Placental epithelial cell (primary cell): ENCODE measurements around the gene PPRC1. TPM values are rescaled to one million over a fixed set of nuclear protein-coding genes. Genes with fewer than 3 reads are reported as not detected.

Experiments
- small RNA-seq: library from RNA; depleted of rRNA; stranded (forward); fragments of <200 nt; gene quantifications from one replicate; pipeline ENCODE3, GENCODE V24; 2012
- total RNA-seq: library from RNA; depleted of rRNA; stranded (reverse); fragments of >200 nt; gene quantifications from 2 replicates; pipeline ENCODE4 v1.2.3, GENCODE V29; 2012

PPRC1 gene, protein sequence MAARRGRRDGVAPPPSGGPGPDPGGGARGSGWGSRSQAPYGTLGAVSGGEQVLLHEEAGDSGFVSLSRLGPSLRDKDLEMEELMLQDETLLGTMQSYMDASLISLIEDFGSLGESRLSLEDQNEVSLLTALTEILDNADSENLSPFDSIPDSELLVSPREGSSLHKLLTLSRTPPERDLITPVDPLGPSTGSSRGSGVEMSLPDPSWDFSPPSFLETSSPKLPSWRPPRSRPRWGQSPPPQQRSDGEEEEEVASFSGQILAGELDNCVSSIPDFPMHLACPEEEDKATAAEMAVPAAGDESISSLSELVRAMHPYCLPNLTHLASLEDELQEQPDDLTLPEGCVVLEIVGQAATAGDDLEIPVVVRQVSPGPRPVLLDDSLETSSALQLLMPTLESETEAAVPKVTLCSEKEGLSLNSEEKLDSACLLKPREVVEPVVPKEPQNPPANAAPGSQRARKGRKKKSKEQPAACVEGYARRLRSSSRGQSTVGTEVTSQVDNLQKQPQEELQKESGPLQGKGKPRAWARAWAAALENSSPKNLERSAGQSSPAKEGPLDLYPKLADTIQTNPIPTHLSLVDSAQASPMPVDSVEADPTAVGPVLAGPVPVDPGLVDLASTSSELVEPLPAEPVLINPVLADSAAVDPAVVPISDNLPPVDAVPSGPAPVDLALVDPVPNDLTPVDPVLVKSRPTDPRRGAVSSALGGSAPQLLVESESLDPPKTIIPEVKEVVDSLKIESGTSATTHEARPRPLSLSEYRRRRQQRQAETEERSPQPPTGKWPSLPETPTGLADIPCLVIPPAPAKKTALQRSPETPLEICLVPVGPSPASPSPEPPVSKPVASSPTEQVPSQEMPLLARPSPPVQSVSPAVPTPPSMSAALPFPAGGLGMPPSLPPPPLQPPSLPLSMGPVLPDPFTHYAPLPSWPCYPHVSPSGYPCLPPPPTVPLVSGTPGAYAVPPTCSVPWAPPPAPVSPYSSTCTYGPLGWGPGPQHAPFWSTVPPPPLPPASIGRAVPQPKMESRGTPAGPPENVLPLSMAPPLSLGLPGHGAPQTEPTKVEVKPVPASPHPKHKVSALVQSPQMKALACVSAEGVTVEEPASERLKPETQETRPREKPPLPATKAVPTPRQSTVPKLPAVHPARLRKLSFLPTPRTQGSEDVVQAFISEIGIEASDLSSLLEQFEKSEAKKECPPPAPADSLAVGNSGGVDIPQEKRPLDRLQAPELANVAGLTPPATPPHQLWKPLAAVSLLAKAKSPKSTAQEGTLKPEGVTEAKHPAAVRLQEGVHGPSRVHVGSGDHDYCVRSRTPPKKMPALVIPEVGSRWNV (N-terminal part only)
- 18.5 and 25.3 TPM in 2 replicates for total RNA-seq

DNA sequence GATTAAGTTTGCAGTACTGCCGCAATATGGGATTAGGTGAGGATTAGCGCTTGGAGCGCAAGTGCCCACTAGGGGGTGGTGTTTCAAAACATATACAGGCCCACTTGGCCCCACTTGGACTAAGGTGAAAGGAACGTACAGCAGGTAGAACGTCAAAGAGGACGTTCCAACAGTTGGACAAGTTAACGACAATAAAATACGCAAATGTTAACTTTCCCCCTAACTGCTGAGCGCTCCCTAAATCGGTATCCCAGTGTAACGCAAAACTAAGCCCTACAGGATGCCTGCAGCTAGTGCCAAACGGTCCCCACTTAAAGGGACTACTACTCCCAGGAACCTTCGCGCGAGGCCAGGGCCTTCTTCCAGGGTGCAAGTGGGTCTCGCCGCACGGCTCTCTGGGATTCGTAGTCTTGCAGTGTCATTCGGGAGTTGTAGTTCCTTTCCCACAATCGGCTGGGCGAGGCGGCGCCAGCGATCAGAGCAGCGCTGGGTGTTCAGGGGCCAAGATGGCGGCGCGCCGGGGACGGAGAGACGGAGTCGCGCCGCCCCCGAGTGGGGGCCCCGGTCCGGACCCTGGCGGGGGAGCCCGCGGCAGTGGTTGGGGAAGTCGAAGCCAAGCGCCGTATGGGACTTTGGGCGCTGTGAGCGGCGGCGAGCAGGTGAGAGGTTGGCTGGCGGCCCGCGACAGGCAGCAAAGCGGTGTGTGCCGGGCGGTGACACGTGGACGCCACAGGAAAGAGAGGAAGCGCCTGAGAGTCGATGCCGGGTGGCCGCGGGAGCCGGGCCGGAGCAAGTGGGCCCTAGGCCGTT lies at the start of gene PPRC1:
Gene PPRC1, plus strand, starts transcription at position 478 of the 810 bp plus-strand sequence. Its CDS starts 29 bp downstream, at position 507.

DNA sequence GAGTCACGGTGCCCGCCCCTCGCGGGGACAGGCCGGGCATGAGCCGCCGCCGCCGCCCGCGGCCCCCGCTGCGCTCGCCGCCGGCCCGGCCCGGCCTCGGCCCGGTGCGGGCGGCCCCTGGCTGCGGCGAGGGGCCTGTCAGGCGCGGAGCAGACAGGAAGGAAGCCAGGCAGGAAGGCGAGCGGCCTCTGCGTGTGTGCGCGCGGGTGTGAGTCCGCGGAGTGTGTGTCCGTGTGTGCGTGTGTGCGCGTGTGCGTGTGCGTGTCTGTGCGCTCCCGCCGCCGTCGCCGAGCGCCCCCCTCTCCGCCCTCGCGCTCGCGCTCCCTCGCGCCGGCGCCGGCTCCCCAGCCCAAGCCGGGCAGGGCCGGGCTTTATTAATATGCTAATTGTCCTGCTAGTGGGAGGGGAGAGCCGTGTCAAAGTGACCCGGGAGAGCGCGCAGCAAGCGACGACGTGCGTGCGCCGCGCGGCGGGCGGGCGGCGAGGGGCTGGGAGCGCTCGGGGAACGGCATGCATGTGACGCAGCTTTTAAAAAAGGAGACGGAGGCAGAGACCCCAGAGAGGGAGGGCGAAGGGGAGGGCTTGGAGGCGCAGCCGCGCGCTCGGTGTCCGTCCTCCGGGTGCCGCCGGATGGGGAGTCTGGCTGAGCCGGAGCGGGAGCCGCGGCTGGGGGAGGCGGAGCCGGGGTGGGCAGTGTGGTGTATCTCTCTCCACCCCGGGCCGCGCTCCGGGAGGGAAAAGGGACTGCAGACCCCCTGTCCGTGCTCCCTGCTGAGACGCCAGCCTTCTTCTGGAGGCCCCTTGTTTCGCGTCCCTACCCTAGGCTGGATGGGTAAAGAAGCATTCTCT lies 12.5 kb upstream of the PPRC1 start, which contains the start of gene LDB1:
Gene LDB1, minus strand, starts transcription at position 227 of the 849 bp plus-strand sequence. CDS start 258 bp downstream, outside the sequence.

DNA sequence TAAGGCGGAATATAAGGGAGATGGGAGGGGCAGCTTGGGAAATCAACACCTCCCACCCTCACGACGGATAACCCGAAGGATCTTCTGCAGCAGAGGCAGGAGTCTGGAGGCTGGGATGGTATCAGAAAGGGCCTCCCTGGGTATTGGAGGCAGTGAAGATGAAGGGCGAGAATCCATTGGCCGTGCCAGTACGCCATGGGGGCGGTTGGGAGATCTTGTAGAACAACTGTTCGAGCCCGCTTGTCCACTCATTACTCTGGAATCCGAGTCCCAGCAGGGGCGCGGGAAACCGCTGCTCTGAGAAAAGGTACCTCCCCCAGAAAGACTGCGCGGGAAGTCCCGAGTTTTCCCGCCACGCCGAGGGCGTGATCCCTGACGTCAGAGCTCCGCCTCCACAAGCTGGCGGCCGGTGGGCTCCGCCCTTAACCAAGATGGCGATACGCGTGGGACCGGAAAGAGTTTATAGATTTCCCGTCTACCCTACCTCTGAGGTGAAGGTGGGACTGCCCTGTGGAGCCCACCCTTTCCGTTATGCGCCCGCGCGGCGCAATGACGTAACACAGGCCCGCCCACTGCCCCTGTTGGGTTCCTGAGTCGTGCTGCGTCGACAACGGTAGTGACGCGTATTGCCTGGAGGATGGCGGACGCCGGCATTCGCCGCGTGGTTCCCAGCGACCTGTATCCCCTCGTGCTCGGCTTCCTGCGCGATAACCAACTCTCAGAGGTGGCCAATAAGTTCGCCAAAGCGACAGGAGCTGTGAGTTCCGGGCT lies 19.1 kb downstream of the PPRC1 start, which contains the start of gene NOLC1:
Gene NOLC1, plus strand, starts transcription at position 616 of the 771 bp plus-strand sequence. Its CDS starts 22 bp downstream, at position 638.

Small RNA genes lying within 50 kb of the gene (small RNA-seq; reads per million reads assigned to genes)
- gene AL500527.1, result not detected
- gene AL500527.2, result not detected

Other genes starting within 250 kb of the PPRC1 start
- gene ARMH3, start 76.9 kb upstream of the PPRC1 start, total RNA-seq, result 12.2 and 47.1 TPM in 2 replicates
- 40.2 and 41.2 TPM in 2 replicates for gene HPS6, start 67.7 kb upstream of the PPRC1 start, total RNA-seq
- gene LDB1, start 12.7 kb upstream of the PPRC1 start, total RNA-seq, result 52.1 and 97.8 TPM in 2 replicates
- 16.1 and 17.9 TPM in 2 replicates for gene NOLC1, start 19.3 kb downstream of the PPRC1 start, total RNA-seq
- gene ELOVL3, start 93.3 kb downstream of the PPRC1 start, total RNA-seq, result not detected in 2 replicates
- not detected in 2 replicates for gene PITX3, start 108.5 kb downstream of the PPRC1 start, total RNA-seq
- gene GBF1, start 112.5 kb downstream of the PPRC1 start, total RNA-seq, result 46.7 and 72.2 TPM in 2 replicates